Measurements from ENCODE around the gene PANK3.

PANK3 gene

DNA sequence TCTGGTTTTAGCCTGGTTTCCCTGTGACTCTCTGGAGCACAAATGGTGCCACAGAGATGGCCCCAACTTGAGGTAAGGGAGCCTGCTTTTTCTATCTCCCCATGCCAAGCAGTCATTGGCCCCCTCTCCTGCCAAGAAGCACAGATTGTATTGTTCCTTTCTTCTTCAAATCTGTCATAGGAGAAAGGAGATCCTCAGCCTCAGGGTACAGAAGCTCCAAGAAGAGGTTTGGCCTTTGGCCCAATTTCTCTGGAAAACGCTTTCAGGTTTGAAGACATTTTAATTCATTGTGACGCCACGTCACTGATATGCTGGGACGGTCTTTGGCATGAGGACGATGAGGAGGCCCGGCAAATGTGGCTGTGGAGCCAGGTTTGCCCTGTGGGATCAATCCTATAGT is 29.2 kb upstream of the PANK3 start:
- no peaks in the 10 kb centered on the region for H3K9me3 ChIP-seq (ENCODE audit: severe bottlenecking)
- no peaks in the 10 kb centered on the region for H3K27me3 ChIP-seq (ENCODE audit: insufficient read depth, low read depth, severe bottlenecking)
- no peak for TF ChIP-seq CTCF (IDR thresholded peaks at IDR 0.05; ENCODE audit: low read depth, low read length)
- H3K27ac ChIP-seq = no peak overlapping the region
- DNase-seq = no peak
- no peak overlapping the region for H3K4me3 ChIP-seq (ENCODE audit: low read depth, low read length)
- H3K36me3 ChIP-seq = no peaks in the 10 kb centered on the region

DNA sequence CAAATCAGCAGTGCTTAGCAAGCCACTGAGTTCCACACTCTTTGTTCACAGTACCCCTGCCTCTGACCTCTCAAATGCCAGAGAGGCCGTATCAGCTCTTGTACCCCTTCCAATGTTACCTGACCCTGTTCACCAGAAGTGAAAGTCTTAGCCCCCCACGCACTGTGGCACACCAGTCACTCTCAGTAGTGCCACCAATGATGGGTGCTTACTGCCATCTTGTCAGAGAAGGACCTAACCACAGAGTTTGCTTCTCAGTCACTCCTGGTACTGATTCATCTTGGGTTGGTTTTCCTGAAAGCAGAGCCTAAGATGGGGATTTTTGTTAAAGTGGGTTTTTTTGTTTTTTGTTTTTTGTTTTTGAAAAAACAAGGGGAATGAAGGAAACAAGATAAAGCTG is 28.8 kb upstream of the PANK3 start:
- no peak for DNase-seq
- Histone ChIP-seq H3K27me3 (ENCODE audit: insufficient read depth, low read depth, severe bottlenecking) (no peaks in the 10 kb centered on the region), H3K27ac (no peak overlapping the region), H3K36me3 (no peaks in the 10 kb centered on the region), H3K4me3 (ENCODE audit: low read depth, low read length) (no peak overlapping the region), H3K9me3 (ENCODE audit: severe bottlenecking) (no peaks in the 10 kb centered on the region)
- TF ChIP-seq CTCF (IDR thresholded peaks at IDR 0.05; ENCODE audit: low read depth, low read length) = no peak

GRCh38 chr5:168606562-168606961 is 27.4 kb upstream of the PANK3 start:
- Histone ChIP-seq H3K9me3 (ENCODE audit: severe bottlenecking) (no peaks in the 10 kb centered on the region), H3K4me3 (ENCODE audit: low read depth, low read length) (no peak overlapping the region), H3K27me3 (ENCODE audit: insufficient read depth, low read depth, severe bottlenecking) (no peaks in the 10 kb centered on the region), H3K36me3 (no peaks in the 10 kb centered on the region), H3K27ac (no peak overlapping the region)
- no peak for TF ChIP-seq CTCF (IDR thresholded peaks at IDR 0.05; ENCODE audit: low read depth, low read length)
- no peak for DNase-seq

DNA sequence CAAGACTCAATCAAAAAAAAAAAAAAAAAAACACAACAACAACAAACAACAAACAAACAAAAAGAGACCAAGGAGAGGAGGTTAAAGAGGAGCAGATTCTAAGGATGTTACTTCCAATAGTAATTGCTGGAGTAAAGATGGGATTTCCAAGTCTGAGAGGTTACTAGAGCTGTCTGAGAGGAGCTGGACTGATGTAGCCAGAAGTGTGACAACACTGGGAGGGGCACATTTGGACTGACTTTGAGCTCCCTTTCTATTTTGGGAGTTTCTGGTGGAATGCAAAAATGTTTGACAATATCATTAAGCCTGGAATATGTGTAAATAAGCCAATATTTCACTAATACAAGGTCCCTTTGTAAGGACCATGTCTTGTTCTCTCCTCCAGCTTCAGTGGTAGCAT is 25.3 kb upstream of the PANK3 start:
- no peak overlapping the region for H3K27ac ChIP-seq
- no peaks in the 10 kb centered on the region for H3K36me3 ChIP-seq
- no peaks in the 10 kb centered on the region for H3K27me3 ChIP-seq (ENCODE audit: insufficient read depth, low read depth, severe bottlenecking)

GRCh38 chr5:168603746-168604145 is 24.6 kb upstream of the PANK3 start:
- Histone ChIP-seq H3K4me3 (ENCODE audit: low read depth, low read length) (no peak overlapping the region), H3K27ac (no peak overlapping the region), H3K9me3 (ENCODE audit: severe bottlenecking) (no peaks in the 10 kb centered on the region), H3K27me3 (ENCODE audit: insufficient read depth, low read depth, severe bottlenecking) (no peaks in the 10 kb centered on the region), H3K36me3 (no peaks in the 10 kb centered on the region)
- TF ChIP-seq CTCF (IDR thresholded peaks at IDR 0.05; ENCODE audit: low read depth, low read length) = no peak
- DNase-seq = no peak

More for the DNA sequence above, 25.3 kb upstream of the PANK3 start:
- no peak for DNase-seq
- H3K9me3 ChIP-seq (ENCODE audit: severe bottlenecking) = no peaks in the 10 kb centered on the region
- no peak overlapping the region for H3K4me3 ChIP-seq (ENCODE audit: low read depth, low read length)
- no peak for TF ChIP-seq CTCF (IDR thresholded peaks at IDR 0.05; ENCODE audit: low read depth, low read length)

DNA sequence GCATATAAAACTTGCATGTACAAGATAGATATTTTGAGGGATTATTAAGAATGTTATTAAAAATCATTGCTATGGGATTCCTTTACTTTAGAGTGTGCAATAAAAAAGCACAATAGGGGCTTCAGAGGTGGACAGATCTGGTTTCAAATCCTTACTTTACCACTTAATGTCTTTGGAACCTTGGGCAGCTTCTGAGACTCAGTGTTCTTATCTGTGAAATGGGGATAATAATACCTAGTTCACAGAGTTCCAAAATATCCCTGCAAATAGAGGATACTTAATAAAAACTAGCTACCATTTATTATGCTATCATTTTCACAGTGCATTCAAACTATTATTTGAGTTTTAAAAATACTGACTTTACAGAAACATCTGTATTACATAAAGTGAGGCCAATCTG is 23.3 kb upstream of the PANK3 start:
- Histone ChIP-seq H3K36me3 (no peaks in the 10 kb centered on the region), H3K27ac (no peak overlapping the region), H3K4me3 (ENCODE audit: low read depth, low read length) (no peak overlapping the region), H3K9me3 (ENCODE audit: severe bottlenecking) (no peaks in the 10 kb centered on the region), H3K27me3 (ENCODE audit: insufficient read depth, low read depth, severe bottlenecking) (no peaks in the 10 kb centered on the region)
- DNase-seq = no peak
- no peak for TF ChIP-seq CTCF (IDR thresholded peaks at IDR 0.05; ENCODE audit: low read depth, low read length)
